Retinal pigment epithelial cell (primary cell): ENCODE results near the gene CMIP.

Source experiments
- DNase-seq: peaks from one replicate; pipeline ENCODE4 v3.0.0-alpha.2; 2010; ENCODE audit warnings: low read depth
- H3K4me3 ChIP-seq: 2 replicates; pipeline ENCODE4 v1.5.1; 2011; ENCODE audit warnings: mild to moderate bottlenecking, low read length, control low read depth, moderate library complexity
- CTCF ChIP-seq: conservative IDR thresholded peaks from 2 replicates; pipeline ENCODE4 v1.5.1; 2011; ENCODE audit warnings: low read depth, low read length, control low read depth, inconsistent platforms

CMIP gene

GRCh38 chr16:81449899-81450608, 5.4 kb downstream of the CMIP start:
- H3K4me3 ChIP-seq: no peak overlapping the region
- DNase-seq: no peak
- no peak for TF ChIP-seq CTCF

GRCh38 chr16:81450783-81451491, 6.3 kb downstream of the CMIP start:
- no peak overlapping the region for H3K4me3 ChIP-seq
- no peak for TF ChIP-seq CTCF
- DNase-seq: no peak

GRCh38 chr16:81451753-81452680, 7.4 kb downstream of the CMIP start:
- DNase-seq: no peak
- no peak overlapping the region for H3K4me3 ChIP-seq
- no peak for TF ChIP-seq CTCF

- no peak overlapping the region for H3K4me3 ChIP-seq
- no peak for TF ChIP-seq CTCF
These were observed 8.6 kb downstream of the CMIP start for GRCh38 chr16:81453091-81453728.

GRCh38 chr16:81454044-81454443, 9.4 kb downstream of the CMIP start:
- DNase-seq: no peak
- H3K4me3 ChIP-seq: no peak overlapping the region
- no peak for TF ChIP-seq CTCF

More at GRCh38 chr16:81453091-81453728, 8.6 kb downstream of the CMIP start:
- DNase-seq: no peak

- TF ChIP-seq CTCF: no peak
- H3K4me3 ChIP-seq: no peak overlapping the region
- no peak for DNase-seq
These were observed 10.4 kb downstream of the CMIP start for GRCh38 chr16:81455006-81455405.
